ENCODE results near the gene KCNK15.

The KCNK15 gene

DNA sequence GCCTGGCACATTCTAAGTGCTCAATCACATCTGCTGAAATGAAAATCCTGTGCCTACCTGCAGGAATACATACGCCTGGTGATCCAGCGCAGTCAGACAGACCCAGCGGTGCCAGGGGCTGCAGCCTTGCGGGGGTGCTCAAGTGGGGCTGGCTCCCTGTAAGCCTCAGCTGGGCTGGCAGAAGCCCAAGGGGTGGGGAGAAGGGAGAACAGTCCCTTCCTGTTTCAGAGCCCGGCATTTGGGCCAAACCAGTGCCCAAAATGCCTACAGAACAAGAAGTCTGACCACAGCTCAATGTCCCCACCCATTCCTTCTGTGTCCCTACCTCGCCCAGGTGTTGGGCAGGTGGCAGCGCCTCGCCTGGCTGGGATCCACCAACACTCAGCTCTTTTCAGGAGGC, 22.6 kb downstream of the KCNK15 start:
- Histone ChIP-seq H3K9me3 (ENCODE audit: control insufficient read depth in 1 of 2, low read length in 2 of 2) (peaks cover 0 to 2% of the 10 kb centered on the region in 2 donors), H3K9ac (ENCODE audit: low read depth in 1 of 2, low read length in 2 of 2) (no peak overlapping the region), H3K36me3 (ENCODE audit: control insufficient read depth in 1 of 2, insufficient read depth in 2 of 2, low read length in 2 of 2) (no peaks in the 10 kb centered on the region), H3K27ac (ENCODE audit: low read depth, low read length) (no peak overlapping the region), H3K27me3 (ENCODE audit: control insufficient read depth in 1 of 2, insufficient read depth in 2 of 2, low read length in 2 of 2) (peaks cover 6 to 7% of the 10 kb centered on the region in 2 donors), H3K4me3 (ENCODE audit: low read depth in 1 of 2, low read length in 2 of 2) (no peak overlapping the region), H3K4me1 (ENCODE audit: control insufficient read depth in 1 of 2, insufficient read depth in 2 of 2, low read length in 2 of 2) (no peaks in the 10 kb centered on the region)

DNA sequence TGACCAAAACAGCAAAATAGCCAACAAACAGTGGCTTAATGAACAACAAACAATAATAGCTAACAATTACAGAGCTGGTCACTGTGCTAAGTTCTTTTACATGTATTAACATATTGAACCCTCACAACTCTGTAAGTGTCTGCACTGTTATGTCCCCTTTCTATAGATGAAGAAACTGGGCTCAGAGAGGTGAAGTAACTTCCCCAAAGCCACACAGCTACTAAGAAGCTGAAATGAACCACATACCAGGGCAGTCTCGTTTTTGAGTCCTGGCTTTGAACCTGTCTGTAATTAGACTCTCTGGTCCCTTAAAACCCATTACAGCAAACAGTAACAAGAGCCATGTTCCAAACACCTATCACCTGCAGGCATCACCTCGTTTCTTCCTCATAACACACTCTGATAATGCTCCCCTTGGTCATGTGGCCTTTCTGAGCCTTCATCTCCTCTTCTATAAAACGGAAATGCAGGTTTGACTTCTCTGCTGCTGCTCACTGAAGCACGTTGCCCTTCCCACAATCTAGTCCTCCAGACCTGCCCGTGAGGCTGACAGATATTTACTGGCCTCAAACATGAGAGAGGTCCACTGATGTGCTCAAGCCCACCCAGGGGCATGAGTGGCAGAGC, 23.3 kb downstream of the KCNK15 start:
- H3K9ac ChIP-seq (ENCODE audit: low read depth in 1 of 2, low read length in 2 of 2), result no peak overlapping the region
- peaks cover 0 to 2% of the 10 kb centered on the region in 2 donors for H3K9me3 ChIP-seq (ENCODE audit: control insufficient read depth in 1 of 2, low read length in 2 of 2)
- H3K4me3 ChIP-seq (ENCODE audit: low read depth in 1 of 2, low read length in 2 of 2), result no peak overlapping the region
- no peaks in the 10 kb centered on the region for H3K36me3 ChIP-seq (ENCODE audit: control insufficient read depth in 1 of 2, insufficient read depth in 2 of 2, low read length in 2 of 2)
- no peak overlapping the region for H3K27ac ChIP-seq (ENCODE audit: low read depth, low read length)
- H3K27me3 ChIP-seq (ENCODE audit: control insufficient read depth in 1 of 2, insufficient read depth in 2 of 2, low read length in 2 of 2), result peaks cover 6 to 13% of the 10 kb centered on the region in 2 donors
- H3K4me1 ChIP-seq (ENCODE audit: control insufficient read depth in 1 of 2, insufficient read depth in 2 of 2, low read length in 2 of 2), result no peaks in the 10 kb centered on the region

DNA sequence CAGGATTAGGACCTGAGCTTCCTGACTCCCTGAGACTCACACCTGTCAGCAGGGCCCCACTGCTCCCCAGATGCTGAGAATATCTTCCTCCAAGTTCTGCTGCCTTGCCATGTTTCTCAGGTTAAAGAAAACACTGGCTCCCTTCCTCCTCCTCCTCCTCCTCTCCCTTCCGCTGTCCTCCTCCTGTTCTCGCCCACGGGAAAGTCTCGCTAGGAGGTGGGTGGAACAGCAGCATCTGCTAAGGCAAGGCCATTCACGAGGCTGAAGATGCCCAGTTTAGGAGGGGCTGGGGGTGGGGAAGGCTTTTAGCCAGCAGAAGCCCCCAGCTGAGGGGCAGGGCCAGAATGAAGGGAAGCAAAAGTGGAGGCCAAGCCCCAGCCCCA, 23.8 kb downstream of the KCNK15 start:
- Histone ChIP-seq H3K27me3 (ENCODE audit: control insufficient read depth in 1 of 2, insufficient read depth in 2 of 2, low read length in 2 of 2) (peaks cover 6 to 13% of the 10 kb centered on the region in 2 donors), H3K9ac (ENCODE audit: low read depth in 1 of 2, low read length in 2 of 2) (no peak overlapping the region), H3K4me3 (ENCODE audit: low read depth in 1 of 2, low read length in 2 of 2) (no peak overlapping the region)

DNA sequence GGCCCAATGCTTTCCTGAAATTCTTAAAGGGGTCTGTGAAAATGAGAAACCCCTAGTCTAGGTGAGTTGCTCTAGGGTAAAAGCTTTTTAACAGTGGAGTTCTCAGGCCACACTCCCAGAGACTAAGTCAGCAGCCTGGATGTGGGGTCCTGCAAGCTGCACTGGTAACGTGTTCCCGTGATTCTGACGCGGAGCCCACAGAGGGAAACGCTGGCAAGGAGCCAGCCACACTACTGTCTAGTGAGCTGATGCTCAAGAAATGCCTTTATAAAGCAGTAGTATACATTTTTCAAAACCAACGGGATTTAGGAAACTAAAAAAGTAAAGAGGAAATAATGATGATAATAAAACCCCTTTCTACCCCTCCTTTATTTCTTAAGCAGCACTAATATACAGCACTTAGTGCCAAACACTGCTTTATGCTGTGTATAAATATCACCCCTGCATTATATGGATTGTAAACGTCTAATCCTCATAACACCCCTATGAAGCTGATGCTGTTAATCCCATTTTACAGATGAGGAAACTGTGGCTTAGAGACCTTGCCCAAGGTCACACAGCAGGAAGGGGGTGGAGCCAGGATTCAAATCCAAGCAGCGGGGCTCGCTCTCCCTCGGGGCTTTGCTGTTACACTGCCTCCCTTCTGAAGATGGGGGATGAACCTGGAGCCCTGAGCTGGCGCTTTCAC, 25.0 kb downstream of the KCNK15 start:
- H3K4me3 ChIP-seq (ENCODE audit: low read depth in 1 of 2, low read length in 2 of 2), result no peak overlapping the region
- peaks cover 0 to 2% of the 10 kb centered on the region in 2 donors for H3K9me3 ChIP-seq (ENCODE audit: control insufficient read depth in 1 of 2, low read length in 2 of 2)
- peaks cover 6 to 13% of the 10 kb centered on the region in 2 donors for H3K27me3 ChIP-seq (ENCODE audit: control insufficient read depth in 1 of 2, insufficient read depth in 2 of 2, low read length in 2 of 2)

More for the DNA sequence above, 23.8 kb downstream of the KCNK15 start:
- Histone ChIP-seq H3K9me3 (ENCODE audit: control insufficient read depth in 1 of 2, low read length in 2 of 2) (peaks cover 0 to 2% of the 10 kb centered on the region in 2 donors), H3K27ac (ENCODE audit: low read depth, low read length) (no peak overlapping the region), H3K4me1 (ENCODE audit: control insufficient read depth in 1 of 2, insufficient read depth in 2 of 2, low read length in 2 of 2) (no peaks in the 10 kb centered on the region), H3K36me3 (ENCODE audit: control insufficient read depth in 1 of 2, insufficient read depth in 2 of 2, low read length in 2 of 2) (no peaks in the 10 kb centered on the region)

DNA sequence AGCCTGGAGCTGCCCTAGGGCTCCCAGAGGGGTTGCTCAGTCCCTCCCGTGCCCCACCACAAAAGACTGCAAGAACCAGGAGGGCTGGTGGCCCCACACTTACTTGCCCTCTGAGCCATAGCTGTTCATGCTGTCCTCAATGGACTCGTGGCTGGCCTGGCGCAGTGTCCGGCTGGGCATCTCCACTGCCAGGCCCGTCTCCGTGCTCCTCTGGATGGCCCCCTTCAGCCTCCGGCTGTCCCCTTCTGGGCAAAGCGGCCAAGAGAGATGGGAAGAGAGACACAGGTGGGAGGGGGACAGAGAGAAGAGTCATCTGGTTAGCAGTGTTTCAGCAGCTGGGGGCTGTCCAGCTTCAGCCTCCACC, 25.5 kb downstream of the KCNK15 start:
- Histone ChIP-seq H3K4me1 (ENCODE audit: control insufficient read depth in 1 of 2, insufficient read depth in 2 of 2, low read length in 2 of 2) (no peaks in the 10 kb centered on the region), H3K36me3 (ENCODE audit: control insufficient read depth in 1 of 2, insufficient read depth in 2 of 2, low read length in 2 of 2) (no peaks in the 10 kb centered on the region), H3K9me3 (ENCODE audit: control insufficient read depth in 1 of 2, low read length in 2 of 2) (no peaks in the 10 kb centered on the region), H3K27ac (ENCODE audit: low read depth, low read length) (no peak overlapping the region), H3K27me3 (ENCODE audit: control insufficient read depth in 1 of 2, insufficient read depth in 2 of 2, low read length in 2 of 2) (peaks cover 6 to 13% of the 10 kb centered on the region in 2 donors), H3K4me3 (ENCODE audit: low read depth in 1 of 2, low read length in 2 of 2) (no peak overlapping the region), H3K9ac (ENCODE audit: low read depth in 1 of 2, low read length in 2 of 2) (no peak overlapping the region)

More for the DNA sequence above, 25.0 kb downstream of the KCNK15 start:
- Histone ChIP-seq H3K4me1 (ENCODE audit: control insufficient read depth in 1 of 2, insufficient read depth in 2 of 2, low read length in 2 of 2) (no peaks in the 10 kb centered on the region), H3K27ac (ENCODE audit: low read depth, low read length) (no peak overlapping the region), H3K36me3 (ENCODE audit: control insufficient read depth in 1 of 2, insufficient read depth in 2 of 2, low read length in 2 of 2) (no peaks in the 10 kb centered on the region), H3K9ac (ENCODE audit: low read depth in 1 of 2, low read length in 2 of 2) (no peak overlapping the region)

DNA sequence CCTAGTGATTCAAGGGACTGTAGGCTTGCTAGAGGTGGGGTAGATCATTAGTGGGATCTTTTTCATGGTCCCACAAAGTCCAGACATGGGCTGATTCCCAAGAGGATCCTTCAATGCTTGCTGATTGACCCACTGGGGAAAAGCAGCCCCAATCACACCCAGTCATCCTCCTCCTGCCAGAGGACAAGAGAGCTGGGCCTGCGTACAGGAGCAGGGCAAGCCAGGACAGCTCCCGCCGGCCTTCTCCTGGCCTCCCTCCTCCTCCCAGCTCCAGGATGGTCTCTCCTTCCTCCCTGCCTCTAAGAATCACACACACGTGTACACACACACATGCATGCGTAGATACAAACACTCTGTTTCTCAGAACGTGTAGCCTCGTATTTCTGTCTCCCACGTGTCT, 27.0 kb downstream of the KCNK15 start:
- H3K9ac ChIP-seq (ENCODE audit: low read depth in 1 of 2, low read length in 2 of 2), result no peak overlapping the region
- no peak overlapping the region for H3K27ac ChIP-seq (ENCODE audit: low read depth, low read length)
- no peaks in the 10 kb centered on the region for H3K4me1 ChIP-seq (ENCODE audit: control insufficient read depth in 1 of 2, insufficient read depth in 2 of 2, low read length in 2 of 2)
- no peak overlapping the region for H3K4me3 ChIP-seq (ENCODE audit: low read depth in 1 of 2, low read length in 2 of 2)
- no peaks in the 10 kb centered on the region for H3K36me3 ChIP-seq (ENCODE audit: control insufficient read depth in 1 of 2, insufficient read depth in 2 of 2, low read length in 2 of 2)
- no peaks in the 10 kb centered on the region for H3K9me3 ChIP-seq (ENCODE audit: control insufficient read depth in 1 of 2, low read length in 2 of 2)
- peaks cover 6 to 16% of the 10 kb centered on the region in 2 donors for H3K27me3 ChIP-seq (ENCODE audit: control insufficient read depth in 1 of 2, insufficient read depth in 2 of 2, low read length in 2 of 2)

DNA sequence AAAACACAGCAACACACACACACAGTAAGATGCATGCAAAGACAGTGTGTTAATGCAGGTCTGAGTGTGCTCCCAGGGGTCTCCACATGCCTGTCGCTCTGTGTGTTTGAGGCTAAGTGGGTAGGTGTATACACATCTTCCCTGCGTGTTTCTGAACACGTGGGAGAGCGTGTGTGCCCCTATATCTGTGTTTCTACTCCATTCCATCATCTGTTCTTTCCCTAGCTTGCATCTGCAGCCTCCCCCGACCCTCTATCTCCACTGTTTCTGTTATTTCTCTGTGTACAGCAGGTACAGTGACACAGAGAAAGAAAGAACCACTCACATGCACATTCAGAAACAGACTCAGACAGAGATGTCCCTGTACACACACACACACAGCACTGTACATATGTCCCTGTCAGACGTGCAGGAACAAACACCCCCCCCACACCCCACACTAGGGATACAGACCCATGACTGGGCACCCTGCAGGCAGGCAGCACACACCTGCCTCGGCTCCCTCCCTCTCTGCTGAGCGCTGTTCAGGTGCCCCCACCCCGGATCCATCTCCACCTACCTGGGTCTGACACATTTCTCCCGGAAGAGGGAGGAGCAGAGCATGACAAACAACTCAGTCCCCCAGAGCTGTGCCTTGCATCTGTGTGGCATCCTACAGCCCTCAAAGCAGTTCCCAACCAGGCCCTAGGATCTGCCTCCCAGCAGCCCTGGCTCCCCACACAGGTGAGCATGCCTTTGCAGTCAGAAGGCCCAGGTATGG, 27.6 kb downstream of the KCNK15 start:
- H3K27ac ChIP-seq (ENCODE audit: low read depth, low read length), result no peak overlapping the region
- no peak overlapping the region for H3K4me3 ChIP-seq (ENCODE audit: low read depth in 1 of 2, low read length in 2 of 2)
- peaks cover 4 to 16% of the 10 kb centered on the region in 2 donors for H3K27me3 ChIP-seq (ENCODE audit: control insufficient read depth in 1 of 2, insufficient read depth in 2 of 2, low read length in 2 of 2)
- no peaks in the 10 kb centered on the region for H3K9me3 ChIP-seq (ENCODE audit: control insufficient read depth in 1 of 2, low read length in 2 of 2)
- H3K36me3 ChIP-seq (ENCODE audit: control insufficient read depth in 1 of 2, insufficient read depth in 2 of 2, low read length in 2 of 2), result no peaks in the 10 kb centered on the region
- H3K4me1 ChIP-seq (ENCODE audit: control insufficient read depth in 1 of 2, insufficient read depth in 2 of 2, low read length in 2 of 2), result no peaks in the 10 kb centered on the region
- no peak overlapping the region for H3K9ac ChIP-seq (ENCODE audit: low read depth in 1 of 2, low read length in 2 of 2)

DNA sequence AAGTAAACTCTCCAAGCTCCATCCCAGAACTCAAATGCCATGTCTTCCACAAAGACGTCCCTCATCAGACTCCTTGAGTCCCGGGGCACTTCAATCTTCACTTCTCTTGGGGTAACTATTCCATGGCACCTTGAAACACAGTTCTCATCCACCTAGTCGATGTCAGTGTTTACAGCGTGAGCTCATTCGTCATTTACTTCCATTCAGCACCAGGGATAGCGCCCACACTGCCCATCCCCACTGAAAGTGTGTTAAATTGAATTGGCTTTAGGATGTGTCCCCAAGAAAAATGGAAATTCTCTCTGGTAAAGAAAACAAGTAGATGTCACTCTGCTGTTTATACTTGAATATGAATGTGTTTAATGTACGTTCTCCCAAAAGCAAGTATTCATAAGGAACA, 31.3 kb downstream of the KCNK15 start:
- Histone ChIP-seq H3K36me3 (ENCODE audit: control insufficient read depth in 1 of 2, insufficient read depth in 2 of 2, low read length in 2 of 2) (no peaks in the 10 kb centered on the region), H3K27ac (ENCODE audit: low read depth, low read length) (no peak overlapping the region), H3K27me3 (ENCODE audit: control insufficient read depth in 1 of 2, insufficient read depth in 2 of 2, low read length in 2 of 2) (peaks cover 0 to 11% of the 10 kb centered on the region in 2 donors), H3K4me1 (ENCODE audit: control insufficient read depth in 1 of 2, insufficient read depth in 2 of 2, low read length in 2 of 2) (no peaks in the 10 kb centered on the region), H3K4me3 (ENCODE audit: low read depth in 1 of 2, low read length in 2 of 2) (no peak overlapping the region), H3K9me3 (ENCODE audit: control insufficient read depth in 1 of 2, low read length in 2 of 2) (no peaks in the 10 kb centered on the region), H3K9ac (ENCODE audit: low read depth in 1 of 2, low read length in 2 of 2) (no peak overlapping the region)

DNA sequence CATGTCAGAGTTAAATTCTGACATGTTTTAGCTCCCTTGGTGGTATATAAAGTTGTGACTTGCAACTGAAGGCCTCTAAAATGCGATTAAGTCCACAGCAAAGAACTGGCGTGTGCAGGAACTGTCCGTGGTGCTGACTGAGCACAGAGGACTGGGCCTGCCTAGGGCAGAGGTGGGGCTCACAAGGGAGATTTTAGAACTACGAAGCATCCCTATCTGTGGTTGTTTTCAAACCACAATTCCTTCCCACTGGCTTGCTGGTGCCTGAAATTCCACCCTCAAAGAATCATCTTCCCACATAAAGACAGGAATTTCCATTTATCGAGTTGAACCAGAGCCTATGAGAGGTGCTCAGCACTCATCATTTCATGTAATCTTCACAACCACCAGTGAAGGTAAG, 34.6 kb downstream of the KCNK15 start:
- Histone ChIP-seq H3K9me3 (ENCODE audit: control insufficient read depth in 1 of 2, low read length in 2 of 2) (no peaks in the 10 kb centered on the region), H3K27me3 (ENCODE audit: control insufficient read depth in 1 of 2, insufficient read depth in 2 of 2, low read length in 2 of 2) (peaks cover 0 to 3% of the 10 kb centered on the region in 2 donors), H3K4me1 (ENCODE audit: control insufficient read depth in 1 of 2, insufficient read depth in 2 of 2, low read length in 2 of 2) (no peaks in the 10 kb centered on the region), H3K9ac (ENCODE audit: low read depth in 1 of 2, low read length in 2 of 2) (no peak overlapping the region), H3K27ac (ENCODE audit: low read depth, low read length) (no peak overlapping the region), H3K36me3 (ENCODE audit: control insufficient read depth in 1 of 2, insufficient read depth in 2 of 2, low read length in 2 of 2) (no peaks in the 10 kb centered on the region), H3K4me3 (ENCODE audit: low read depth in 1 of 2, low read length in 2 of 2) (no peak overlapping the region)

DNA sequence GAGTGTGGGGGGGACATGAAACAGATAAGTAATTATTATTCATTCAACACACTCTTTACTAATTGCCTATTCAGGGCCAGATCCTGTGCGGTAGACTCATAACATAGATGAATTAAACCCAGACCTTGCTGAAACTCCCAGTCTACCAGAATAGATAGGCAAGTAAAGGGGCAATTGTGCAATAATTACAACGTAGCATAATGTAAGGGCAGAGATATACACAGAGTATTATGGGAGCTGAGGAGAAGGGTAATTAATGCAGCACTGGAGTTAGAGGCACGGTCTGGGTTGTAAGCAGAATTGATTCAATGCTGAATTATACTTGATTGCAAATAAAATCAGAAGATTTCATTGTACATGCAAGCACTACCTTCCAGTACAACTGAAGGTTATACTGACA, 35.5 kb downstream of the KCNK15 start:
- H3K4me3 ChIP-seq (ENCODE audit: low read depth in 1 of 2, low read length in 2 of 2), result no peak overlapping the region
- peaks cover 0 to 3% of the 10 kb centered on the region in 2 donors for H3K27me3 ChIP-seq (ENCODE audit: control insufficient read depth in 1 of 2, insufficient read depth in 2 of 2, low read length in 2 of 2)
- no peaks in the 10 kb centered on the region for H3K9me3 ChIP-seq (ENCODE audit: control insufficient read depth in 1 of 2, low read length in 2 of 2)
- H3K9ac ChIP-seq (ENCODE audit: low read depth in 1 of 2, low read length in 2 of 2), result no peak overlapping the region
- no peaks in the 10 kb centered on the region for H3K4me1 ChIP-seq (ENCODE audit: control insufficient read depth in 1 of 2, insufficient read depth in 2 of 2, low read length in 2 of 2)
- no peaks in the 10 kb centered on the region for H3K36me3 ChIP-seq (ENCODE audit: control insufficient read depth in 1 of 2, insufficient read depth in 2 of 2, low read length in 2 of 2)
- no peak overlapping the region for H3K27ac ChIP-seq (ENCODE audit: low read depth, low read length)

Measured in duodenal mucosa (tissue), 2 donors.